Hepatocyte (in vitro differentiated cells): Measurements from ENCODE around the gene SPOCK3.

Experiments
- EZH2phosphoT487 ChIP-seq: fragments of 200-600 bp; sonication (generic); IDR thresholded peaks from one replicate; pipeline ENCODE4 v1.6.1; 2018; ENCODE audit warnings: antibody characterized with exemption, mild to moderate bottlenecking, low read depth, moderate library complexity; ENCODE audit not compliant: unreplicated experiment, severe bottlenecking
- TF ChIP-seq, protein P1 (sequence below): fragments of 200-600 bp; sonication (generic); IDR thresholded peaks from 2 replicates; pipeline ENCODE4 v1.5.1; 2016; ENCODE audit warnings: antibody characterized with exemption, mild to moderate bottlenecking; ENCODE audit not compliant: poor library complexity

DNA sequence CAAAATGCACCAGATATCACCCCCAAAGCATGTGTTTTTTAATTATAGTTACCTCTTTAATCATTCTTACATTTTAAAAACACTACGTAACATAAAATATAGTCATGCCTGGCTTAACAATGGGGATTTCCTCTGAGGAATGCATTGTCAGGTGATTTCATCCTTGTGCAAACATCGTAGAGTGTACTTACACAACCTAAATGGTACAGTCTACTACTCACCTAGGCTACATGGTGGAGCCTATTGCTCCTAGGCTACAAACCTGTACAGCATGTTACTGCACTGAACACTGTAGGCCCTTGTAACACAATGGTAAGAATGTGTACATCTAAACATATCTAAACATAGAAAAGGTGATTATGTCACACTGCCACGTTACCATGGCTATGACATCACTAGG is 208.6 kb downstream of the SPOCK3 start:
- TF ChIP-seq, protein P1, sequence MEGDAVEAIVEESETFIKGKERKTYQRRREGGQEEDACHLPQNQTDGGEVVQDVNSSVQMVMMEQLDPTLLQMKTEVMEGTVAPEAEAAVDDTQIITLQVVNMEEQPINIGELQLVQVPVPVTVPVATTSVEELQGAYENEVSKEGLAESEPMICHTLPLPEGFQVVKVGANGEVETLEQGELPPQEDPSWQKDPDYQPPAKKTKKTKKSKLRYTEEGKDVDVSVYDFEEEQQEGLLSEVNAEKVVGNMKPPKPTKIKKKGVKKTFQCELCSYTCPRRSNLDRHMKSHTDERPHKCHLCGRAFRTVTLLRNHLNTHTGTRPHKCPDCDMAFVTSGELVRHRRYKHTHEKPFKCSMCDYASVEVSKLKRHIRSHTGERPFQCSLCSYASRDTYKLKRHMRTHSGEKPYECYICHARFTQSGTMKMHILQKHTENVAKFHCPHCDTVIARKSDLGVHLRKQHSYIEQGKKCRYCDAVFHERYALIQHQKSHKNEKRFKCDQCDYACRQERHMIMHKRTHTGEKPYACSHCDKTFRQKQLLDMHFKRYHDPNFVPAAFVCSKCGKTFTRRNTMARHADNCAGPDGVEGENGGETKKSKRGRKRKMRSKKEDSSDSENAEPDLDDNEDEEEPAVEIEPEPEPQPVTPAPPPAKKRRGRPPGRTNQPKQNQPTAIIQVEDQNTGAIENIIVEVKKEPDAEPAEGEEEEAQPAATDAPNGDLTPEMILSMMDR, result no peak
- TF ChIP-seq EZH2phosphoT487, result no peak
